Liver (tissue), 3 donors: ENCODE measurements around the gene EP300.

Experiments
- ATF3 ChIP-seq: IDR thresholded peaks from 2 replicates; pipeline ENCODE4 v1.6.1; 2016; ENCODE audit warnings: antibody characterized with exemption
- EGR1 ChIP-seq, 2 donors: IDR thresholded peaks; 2 replicates each; pipeline ENCODE4 v1.6.1; 2016 to 2018; ENCODE audit warnings: antibody characterized with exemption in 2 of 2, low read depth in 2 of 2
- GABPA ChIP-seq, 2 donors: IDR thresholded peaks in 1 of 2; conservative IDR thresholded peaks in 1 of 2; 2 replicates each; pipeline ENCODE4 v1.6.1; 2016; ENCODE audit warnings: antibody characterized with exemption in 2 of 2, mild to moderate bottlenecking in 1 of 2, moderate library complexity in 1 of 2
- JUND ChIP-seq, 2 donors: IDR thresholded peaks; 2 replicates each; pipeline ENCODE4 v1.6.1; 2016; ENCODE audit warnings: antibody characterized with exemption in 2 of 2
- RAD21 ChIP-seq, 2 donors: IDR thresholded peaks; 2 replicates each; pipeline ENCODE4 v1.6.1; 2016; ENCODE audit warnings: antibody characterized with exemption in 2 of 2, mild to moderate bottlenecking in 2 of 2
- REST ChIP-seq: IDR thresholded peaks from 2 replicates; pipeline ENCODE4 v1.6.1; 2016; ENCODE audit warnings: antibody characterized with exemption, mild to moderate bottlenecking
- RXRA ChIP-seq, 2 donors: IDR thresholded peaks; 2 replicates each; pipeline ENCODE4 v1.6.1; 2017 to 2018; ENCODE audit warnings: antibody characterized with exemption in 2 of 2, mild to moderate bottlenecking in 1 of 2
- YY1 ChIP-seq: IDR thresholded peaks from 2 replicates; pipeline ENCODE4 v1.6.1; 2016; ENCODE audit warnings: antibody characterized with exemption, mild to moderate bottlenecking
- TF ChIP-seq, protein P1 (sequence below): fragments of 150-350 bp; IDR thresholded peaks from 2 replicates; pipeline ENCODE4 v1.5.1; 2017; ENCODE audit warnings: improper control_type of control experiment, low read depth, low read length; ENCODE audit not compliant: missing input control
- TF ChIP-seq, protein P2 (sequence below): IDR thresholded peaks from 2 replicates; pipeline ENCODE4 v1.6.1; 2016; ENCODE audit warnings: antibody characterized with exemption
- donor health status: healthy.
- donor health status: healthy.

DNA sequence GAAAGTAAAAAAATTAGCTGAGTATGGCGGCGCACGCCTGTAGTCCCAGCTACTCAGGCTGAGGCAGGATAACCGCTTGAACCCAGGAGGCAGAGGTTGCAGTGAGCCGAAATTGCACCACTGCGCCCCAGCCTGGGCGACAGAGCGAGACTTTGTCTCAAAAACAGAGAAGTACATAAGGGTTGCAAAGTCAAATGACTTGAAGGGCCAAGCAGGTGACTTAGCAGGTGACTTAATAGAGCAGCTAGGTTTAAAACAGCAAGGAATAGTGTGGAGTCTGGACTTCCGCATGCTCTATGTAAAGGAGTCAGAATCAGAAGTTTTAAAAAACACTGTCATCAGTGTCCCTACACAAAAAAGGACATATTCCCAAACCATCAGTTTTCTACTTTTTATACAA lies 31.7 kb downstream of the EP300 start:
- no peak for TF ChIP-seq REST
- TF ChIP-seq, protein P1, sequence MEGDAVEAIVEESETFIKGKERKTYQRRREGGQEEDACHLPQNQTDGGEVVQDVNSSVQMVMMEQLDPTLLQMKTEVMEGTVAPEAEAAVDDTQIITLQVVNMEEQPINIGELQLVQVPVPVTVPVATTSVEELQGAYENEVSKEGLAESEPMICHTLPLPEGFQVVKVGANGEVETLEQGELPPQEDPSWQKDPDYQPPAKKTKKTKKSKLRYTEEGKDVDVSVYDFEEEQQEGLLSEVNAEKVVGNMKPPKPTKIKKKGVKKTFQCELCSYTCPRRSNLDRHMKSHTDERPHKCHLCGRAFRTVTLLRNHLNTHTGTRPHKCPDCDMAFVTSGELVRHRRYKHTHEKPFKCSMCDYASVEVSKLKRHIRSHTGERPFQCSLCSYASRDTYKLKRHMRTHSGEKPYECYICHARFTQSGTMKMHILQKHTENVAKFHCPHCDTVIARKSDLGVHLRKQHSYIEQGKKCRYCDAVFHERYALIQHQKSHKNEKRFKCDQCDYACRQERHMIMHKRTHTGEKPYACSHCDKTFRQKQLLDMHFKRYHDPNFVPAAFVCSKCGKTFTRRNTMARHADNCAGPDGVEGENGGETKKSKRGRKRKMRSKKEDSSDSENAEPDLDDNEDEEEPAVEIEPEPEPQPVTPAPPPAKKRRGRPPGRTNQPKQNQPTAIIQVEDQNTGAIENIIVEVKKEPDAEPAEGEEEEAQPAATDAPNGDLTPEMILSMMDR = no peak
- TF ChIP-seq ATF3 = no peak
- no peak for TF ChIP-seq RAD21 (IDR thresholded peaks at IDR 0.05)
- TF ChIP-seq JUND (IDR thresholded peaks at IDR 0.05) = no peak
- no peak for TF ChIP-seq EGR1 (IDR thresholded peaks at IDR 0.05; ENCODE audit: low read depth in 2 of 2)
- TF ChIP-seq, protein P2, sequence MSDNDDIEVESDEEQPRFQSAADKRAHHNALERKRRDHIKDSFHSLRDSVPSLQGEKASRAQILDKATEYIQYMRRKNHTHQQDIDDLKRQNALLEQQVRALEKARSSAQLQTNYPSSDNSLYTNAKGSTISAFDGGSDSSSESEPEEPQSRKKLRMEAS = no peak
- no peak for TF ChIP-seq RXRA (IDR thresholded peaks at IDR 0.05)
- no peak for TF ChIP-seq GABPA (IDR thresholded peaks at IDR 0.05 in 1 of 2, conservative IDR thresholded peaks at IDR 0.05 in 1 of 2)
- no peak for TF ChIP-seq YY1
